Mesodermal cell (in vitro differentiated cells): ENCODE results near the gene CAMP. TPM values are rescaled to one million over a fixed set of nuclear protein-coding genes. Genes with fewer than 3 reads are reported as not detected.

ENCODE experiments used
- H3K27ac ChIP-seq: 2 replicates; pipeline ENCODE4 v1.7.0; 2013; ENCODE audit warnings: mild to moderate bottlenecking, low read depth, low read length, moderate library complexity; ENCODE audit not compliant: severe bottlenecking
- H3K36me3 ChIP-seq: 2 replicates; pipeline ENCODE4 v1.7.1; 2013; ENCODE audit warnings: mild to moderate bottlenecking, low read length, moderate library complexity; ENCODE audit not compliant: control insufficient read depth, insufficient read depth
- H3K4me1 ChIP-seq: one replicate; pipeline ENCODE4 v1.7.1; 2013; ENCODE audit warnings: mild to moderate bottlenecking, low read length; ENCODE audit not compliant: insufficient read depth, control insufficient read depth, poor library complexity, severe bottlenecking
- H3K4me3 ChIP-seq: 2 replicates; pipeline ENCODE4 v1.7.0; 2013; ENCODE audit warnings: low read length, control low read depth, mild to moderate bottlenecking; ENCODE audit not compliant: insufficient read depth, poor library complexity, severe bottlenecking; ENCODE audit errors: extremely low read depth
- H3K9me3 ChIP-seq: 2 replicates; pipeline ENCODE4 v1.7.1; 2013; ENCODE audit warnings: mild to moderate bottlenecking, low read length, moderate library complexity; ENCODE audit not compliant: control insufficient read depth
- WGBS, 2 experiments: methylation state at CpG; one replicate each; pipeline ENCODE4 v1.1.5; 2013; ENCODE audit warnings: missing lambda C conversion rate in 2 of 2; ENCODE audit not compliant: insufficient coverage in 2 of 2; 5-methylcytosine and 5-hydroxymethylcytosine counted together
- polyA plus RNA-seq, 2 experiments: library from polyadenylated mRNA; stranded (reverse); fragments of 50-300 nt; gene quantifications; one replicate each; pipeline ENCODE4 v1.2.3, GENCODE V29; 2013

The CAMP gene, protein sequence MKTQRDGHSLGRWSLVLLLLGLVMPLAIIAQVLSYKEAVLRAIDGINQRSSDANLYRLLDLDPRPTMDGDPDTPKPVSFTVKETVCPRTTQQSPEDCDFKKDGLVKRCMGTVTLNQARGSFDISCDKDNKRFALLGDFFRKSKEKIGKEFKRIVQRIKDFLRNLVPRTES
- polyA plus RNA-seq (2013, experiment 1 of 2), result not detected
- not detected for polyA plus RNA-seq (2013, experiment 2 of 2)

DNA sequence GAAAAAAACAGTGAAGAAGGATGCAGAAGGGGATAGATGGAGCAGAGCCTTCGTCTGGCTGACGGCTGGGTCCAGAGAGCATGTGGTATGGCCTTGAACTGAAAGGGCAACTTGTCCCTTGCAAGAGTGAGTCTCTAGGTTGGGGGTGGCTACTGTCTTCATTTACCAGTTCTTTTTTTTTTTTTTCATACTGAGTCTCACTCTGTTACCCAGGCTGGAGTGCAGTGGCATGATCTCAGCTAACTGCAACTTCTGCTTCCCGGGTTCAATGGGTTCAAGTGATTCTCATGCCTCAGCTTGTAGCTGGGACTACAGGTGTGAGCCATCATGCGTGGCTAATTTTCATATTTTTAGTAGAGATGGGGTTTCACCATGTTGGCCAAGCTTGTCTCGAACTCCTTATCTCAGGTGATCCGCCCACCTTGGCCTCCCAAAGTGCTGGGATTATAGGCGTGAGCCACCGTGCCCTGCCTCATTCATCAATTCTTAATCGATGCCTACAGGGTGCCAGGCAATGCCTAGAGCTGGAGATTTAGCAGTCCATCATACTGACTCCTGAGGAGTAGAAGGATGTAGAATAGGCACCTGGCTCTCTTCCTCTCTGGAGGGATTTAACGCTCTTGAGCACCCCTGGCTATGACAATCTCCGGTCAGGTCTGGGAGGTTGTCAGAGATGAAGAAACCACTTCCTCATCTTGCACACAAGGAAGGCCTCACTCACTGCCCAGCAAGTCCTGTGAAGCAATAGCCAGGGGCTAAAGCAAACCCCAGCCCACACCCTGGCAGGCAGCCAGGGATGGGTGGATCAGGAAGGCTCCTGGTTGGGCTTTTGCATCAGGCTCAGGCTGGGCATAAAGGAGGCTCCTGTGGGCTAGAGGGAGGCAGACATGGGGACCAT is at the start of gene CAMP:
CAMP (plus strand) TSS at position 880 of the 898 bp plus-strand sequence; CDS start at position 897, 17 bp downstream.
- Histone ChIP-seq H3K4me1 (no peaks in the 10 kb centered on the region), H3K36me3 (no peaks in the 10 kb centered on the region), H3K4me3 (no peak within 1 kb of the TSS), H3K27ac (no peak within 1 kb of the TSS), H3K9me3 (no peaks in the 10 kb centered on the region)
- WGBS, 2 experiments, result 91 to 92% methylated on average over 7 to 8 of the region's 11 CpGs

DNA sequence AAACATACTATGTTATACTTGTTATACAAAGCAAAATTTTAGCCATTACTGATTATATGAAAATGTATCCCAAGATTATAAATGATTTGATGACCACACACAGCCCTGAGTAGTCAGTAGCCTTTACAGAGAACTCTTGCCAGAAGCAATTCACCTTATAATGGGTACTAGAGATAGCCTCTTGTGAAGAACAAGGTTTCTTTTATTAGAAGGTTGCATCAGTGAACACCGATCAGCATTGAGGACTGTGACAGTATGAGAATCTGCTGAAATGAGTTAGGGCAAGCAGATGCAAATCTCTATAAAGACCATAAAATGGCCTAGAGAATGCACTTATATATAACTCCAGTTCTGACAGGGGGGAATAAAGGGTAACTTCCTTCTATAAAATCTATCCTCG is 45.2 kb upstream of the CAMP start:
- Histone ChIP-seq H3K4me3 (no peak overlapping the region), H3K9me3 (no peaks in the 10 kb centered on the region), H3K36me3 (peaks cover 94% of the 10 kb centered on the region), H3K4me1 (peaks cover 5% of the 10 kb centered on the region), H3K27ac (no peak overlapping the region)
- no CpG with 5 or more reads among the region's 2 CpGs for WGBS, 2 experiments

DNA sequence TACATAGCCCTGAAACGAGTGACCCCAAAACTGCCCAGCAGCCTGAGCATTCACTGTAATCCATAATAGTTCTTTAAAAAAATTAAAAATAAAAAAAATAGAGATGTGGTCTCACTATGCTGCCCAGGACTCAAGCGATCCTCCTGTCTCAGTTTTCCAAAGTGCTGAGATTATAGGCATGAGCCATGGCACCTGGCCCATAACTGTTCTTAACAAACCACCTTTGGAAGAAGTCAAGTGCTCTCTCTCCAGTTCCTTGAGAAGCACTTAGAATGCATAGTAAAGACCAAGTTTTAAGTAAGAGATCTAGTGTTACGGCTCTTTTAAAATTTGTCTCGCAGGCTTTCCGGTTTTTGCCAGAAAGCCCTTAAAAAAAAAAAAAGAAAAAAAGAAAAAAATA is 43.3 kb upstream of the CAMP start:
- H3K4me3 ChIP-seq, result no peak overlapping the region
- H3K36me3 ChIP-seq, result peaks cover 94% of the 10 kb centered on the region

DNA sequence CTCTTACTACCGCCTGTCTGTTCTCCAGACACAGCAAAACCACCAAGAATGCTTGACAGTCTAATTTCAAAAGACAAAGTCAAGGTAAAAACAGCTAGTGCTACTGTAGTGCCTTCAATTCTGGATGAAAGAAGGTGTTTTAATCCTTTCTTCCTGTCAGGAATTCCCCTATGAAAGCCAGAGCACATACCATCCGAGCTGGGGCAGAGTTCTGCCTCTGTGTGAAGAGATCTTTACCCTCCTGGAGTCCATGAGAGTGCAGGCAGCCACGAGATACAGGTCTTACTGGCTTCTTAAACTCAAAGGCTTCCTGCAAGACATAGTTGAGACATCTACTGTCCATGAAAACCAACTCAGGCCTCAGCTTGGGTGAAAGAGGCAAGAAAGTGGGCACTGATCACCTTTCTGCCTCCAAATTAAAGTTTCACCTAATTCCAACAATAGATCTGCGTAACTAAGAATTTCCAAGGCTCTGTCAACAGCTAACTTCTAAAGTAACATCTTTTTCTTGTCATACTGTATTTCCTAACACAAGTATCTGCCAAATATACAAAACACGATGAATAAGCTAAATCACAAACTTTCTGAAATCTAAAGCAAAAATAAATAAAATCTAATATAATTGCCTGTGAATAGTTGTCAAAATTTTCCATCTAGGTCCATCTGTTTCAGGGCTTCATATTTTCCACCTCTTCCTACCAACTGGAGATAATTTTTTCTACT is 42.6 kb upstream of the CAMP start:
- Histone ChIP-seq H3K4me1 (peaks cover 5% of the 10 kb centered on the region), H3K4me3 (no peak overlapping the region), H3K27ac (no peak overlapping the region), H3K36me3 (peaks cover 94% of the 10 kb centered on the region), H3K9me3 (no peaks in the 10 kb centered on the region)
- 90 to 98% methylated on average over 4 of the region's 5 CpGs for WGBS, 2 experiments

More for the DNA sequence above, 43.3 kb upstream of the CAMP start:
- WGBS, 2 experiments, result 100% methylated on average over 1 of the region's 5 CpGs; no CpG with 5 or more reads in 1 of the 2 experiments
- Histone ChIP-seq H3K27ac (no peak overlapping the region), H3K9me3 (no peaks in the 10 kb centered on the region), H3K4me1 (peaks cover 5% of the 10 kb centered on the region)

DNA sequence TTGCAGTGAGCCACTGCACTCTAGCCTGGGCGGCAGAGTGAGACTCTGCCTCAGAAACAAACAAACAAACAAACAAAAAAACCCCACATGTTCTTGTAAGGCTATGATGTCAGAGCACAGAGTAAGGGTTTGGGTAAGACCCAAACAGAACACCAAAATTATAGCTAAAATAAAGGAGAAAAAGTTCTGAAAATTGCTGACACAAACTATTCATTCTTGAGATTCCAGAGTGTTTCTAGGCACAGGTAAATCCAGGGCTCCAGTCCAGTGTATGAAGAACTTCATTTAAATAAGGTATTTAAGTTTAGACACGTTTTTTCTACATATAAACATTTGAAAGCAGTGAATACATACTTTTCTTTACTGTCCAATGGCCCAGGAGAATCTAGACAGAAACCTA is 39.0 kb upstream of the CAMP start:
- Histone ChIP-seq H3K9me3 (no peaks in the 10 kb centered on the region), H3K4me3 (no peak overlapping the region), H3K36me3 (peaks cover 71% of the 10 kb centered on the region), H3K4me1 (peaks cover 5% of the 10 kb centered on the region), H3K27ac (no peak overlapping the region)
- no CpG with 5 or more reads among the region's 2 CpGs for WGBS, 2 experiments

DNA sequence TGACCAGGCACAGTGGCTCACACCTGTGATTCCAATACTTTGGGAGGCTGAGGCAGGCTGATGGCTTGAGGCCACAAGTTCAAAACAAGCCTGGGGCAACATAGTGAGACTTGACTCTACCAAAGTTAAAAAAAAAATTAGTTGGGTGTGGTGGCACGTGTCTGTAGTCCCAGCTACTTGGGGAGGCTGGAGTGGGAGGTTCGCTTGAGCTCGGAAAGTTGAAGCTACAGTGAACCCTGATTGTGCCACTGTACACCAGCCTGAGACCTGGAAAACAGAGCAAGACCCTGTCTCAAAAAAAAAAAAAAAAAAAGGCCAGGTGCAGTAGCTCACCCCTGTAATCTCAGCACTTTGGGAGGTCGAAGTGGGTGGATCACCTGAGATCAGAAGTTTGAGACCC is 38.2 kb upstream of the CAMP start:
- H3K36me3 ChIP-seq, result peaks cover 63% of the 10 kb centered on the region
- 95 to 100% methylated on average over 2 to 3 of the region's 4 CpGs for WGBS, 2 experiments

DNA sequence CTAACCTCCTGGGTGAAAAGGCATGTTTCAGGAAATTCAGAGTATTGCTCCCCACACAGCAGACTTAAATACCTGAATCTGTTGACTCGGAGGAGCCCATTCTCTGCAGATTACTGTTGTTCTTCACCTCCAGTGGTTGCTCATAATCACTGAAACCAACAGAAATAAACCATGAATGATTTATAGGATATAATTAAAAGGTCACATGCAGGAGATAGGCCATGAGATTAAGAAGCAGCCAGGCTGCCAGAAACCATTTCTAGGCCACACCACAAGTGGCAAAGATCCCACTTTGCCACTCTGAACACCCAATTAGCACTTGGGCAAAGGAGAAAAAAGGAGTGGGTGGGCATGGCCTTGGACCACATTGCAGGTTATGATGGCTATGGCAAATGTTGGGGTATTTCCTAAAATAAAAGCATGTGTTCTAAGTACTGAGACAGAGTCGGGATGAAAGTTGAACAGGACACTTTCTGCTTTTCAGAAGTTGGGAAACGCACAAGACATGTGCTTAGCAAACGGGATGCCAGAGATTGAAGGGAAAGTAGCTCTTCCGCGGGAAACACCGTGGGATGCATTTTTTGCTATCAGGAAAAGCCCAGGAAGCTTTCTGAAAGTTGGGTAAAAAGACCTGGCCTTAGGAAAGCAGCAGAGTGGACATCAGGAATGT is 36.5 kb upstream of the CAMP start:
- Histone ChIP-seq H3K4me3 (peak overlapping the region; percentile 86), H3K27ac (no peak overlapping the region), H3K9me3 (no peaks in the 10 kb centered on the region), H3K4me1 (no peaks in the 10 kb centered on the region), H3K36me3 (peaks cover 48% of the 10 kb centered on the region)
- 5 to 8% methylated on average over 6 of the region's 7 CpGs for WGBS, 2 experiments

More for the DNA sequence above, 38.2 kb upstream of the CAMP start:
- Histone ChIP-seq H3K27ac (no peak overlapping the region), H3K4me1 (peaks cover 5% of the 10 kb centered on the region), H3K4me3 (no peak overlapping the region), H3K9me3 (no peaks in the 10 kb centered on the region)

DNA sequence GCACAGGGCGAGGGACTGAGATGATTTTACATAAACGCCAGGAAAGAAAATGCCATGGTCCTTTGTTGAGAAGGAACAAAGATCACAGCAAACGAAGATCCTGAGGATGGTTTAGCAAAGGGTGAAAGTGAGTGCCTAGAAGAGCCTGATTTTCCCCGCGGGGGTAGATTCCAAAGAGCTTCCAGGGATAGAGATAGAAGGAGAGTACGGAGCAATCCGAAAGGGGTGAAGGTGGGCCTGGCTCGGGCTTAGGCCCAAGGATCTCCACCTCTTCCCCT is 36.1 kb upstream of the CAMP start:
- Histone ChIP-seq H3K27ac (peak overlapping the region; percentile 82), H3K36me3 (peaks cover 44% of the 10 kb centered on the region), H3K9me3 (no peaks in the 10 kb centered on the region), H3K4me3 (peak overlapping the region; percentile 86), H3K4me1 (no peaks in the 10 kb centered on the region)
- 1 to 2% methylated on average over 7 to 8 of the region's 8 CpGs for WGBS, 2 experiments

DNA sequence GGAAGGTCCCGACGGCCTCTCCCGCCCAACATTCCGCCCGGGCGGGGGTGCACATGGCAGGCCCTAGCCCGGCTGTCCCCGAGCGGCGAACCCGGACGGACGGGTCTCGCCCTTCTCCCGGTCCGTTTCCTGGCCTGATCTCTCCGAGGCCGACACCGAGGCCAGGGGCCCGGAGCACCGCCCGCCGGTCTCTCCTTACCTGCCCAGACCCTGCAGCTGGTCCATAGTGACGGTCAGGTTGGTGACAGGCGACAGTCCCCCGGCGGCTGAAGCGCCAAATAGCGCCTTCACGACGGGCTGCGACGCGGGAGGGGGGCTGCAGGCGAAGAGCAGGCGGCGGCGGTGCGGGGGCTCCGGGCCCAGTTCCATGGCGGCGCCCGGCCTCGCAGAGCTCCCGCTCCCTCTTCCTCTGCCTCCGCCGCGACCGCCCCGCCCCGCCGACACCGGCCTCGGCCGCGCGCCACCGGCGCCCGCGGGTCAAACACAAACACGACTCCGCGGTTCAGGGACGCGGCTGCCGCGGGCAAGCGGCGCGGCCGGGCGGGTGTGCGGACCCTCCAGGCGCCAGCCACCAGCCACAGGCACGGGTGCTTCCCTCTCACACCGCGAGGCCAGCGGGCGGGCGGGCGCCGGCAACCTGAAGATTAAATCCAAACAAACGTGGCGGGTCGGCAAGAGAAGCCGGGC is 35.6 kb upstream of the CAMP start:
- H3K27ac ChIP-seq, result peak overlapping the region; percentile 82
- H3K4me1 ChIP-seq, result no peaks in the 10 kb centered on the region
- peak overlapping the region; percentile 86 for H3K4me3 ChIP-seq
- 1% methylated on average over 58 to 73 of the region's 87 CpGs for WGBS, 2 experiments
- no peaks in the 10 kb centered on the region for H3K9me3 ChIP-seq
- peaks cover 39% of the 10 kb centered on the region for H3K36me3 ChIP-seq
